Keratinocyte (primary cell): Measurements from ENCODE around the gene RASEF.

Source experiments
- CTCF ChIP-seq, 3 experiments: IDR thresholded peaks in 1 of 3; conservative IDR thresholded peaks in 1 of 3; optimal IDR thresholded peaks in 1 of 3; 2 replicates in 2 of 3; 3 replicates in 1 of 3; pipeline versions ENCODE3 to v1.5.1; 2011; ENCODE audit warnings: low read length in 3 of 3, mild to moderate bottlenecking in 3 of 3, moderate library complexity in 2 of 3, control low read depth in 1 of 3, inconsistent platforms in 1 of 3; ENCODE audit not compliant: insufficient read depth in 2 of 3; ENCODE audit errors: extremely low read depth in 1 of 3
- EZH2 ChIP-seq: IDR thresholded peaks from one replicate; pipeline ENCODE4 v1.6.1; 2012; ENCODE audit warnings: inconsistent platforms, mild to moderate bottlenecking, low read length, moderate library complexity

- TF ChIP-seq CTCF (optimal IDR thresholded peaks at IDR 0.05 in 1 of 3, IDR thresholded peaks at IDR 0.05 in 1 of 3, conservative IDR thresholded peaks at IDR 0.05 in 1 of 3; ENCODE audit: extremely low read depth in 1 of 3, insufficient read depth in 2 of 3, low read length in 3 of 3) (no peak), EZH2 (no peak)
Measured at GRCh38 chr9:83043597-83043996, 19.3 kb downstream of the RASEF start.
